Upper lobe of left lung (tissue), 4 donors: ENCODE results near the gene RENBP.

Experiments
- CTCF ChIP-seq, 6 experiments: fragments of 450-650 bp in 4 of 6; fragments of 200-600 bp in 2 of 6; sonication (generic) in 2 of 6; IDR thresholded peaks; one replicate each; pipeline ENCODE4 v1.5.1; 2016 to 2019; ENCODE audit warnings: antibody characterized with exemption in 6 of 6
- EP300 ChIP-seq, 4 donors: sonication (generic); formaldehyde crosslinking; IDR thresholded peaks; one replicate each; pipeline ENCODE4 v1.5.1; 2017; ENCODE audit warnings: antibody characterized with exemption in 4 of 4, control low read depth in 2 of 4
- POLR2AphosphoS5 ChIP-seq, 2 donors: sonication (generic); formaldehyde crosslinking; IDR thresholded peaks; one replicate each; pipeline ENCODE4 v1.5.1; 2017; ENCODE audit warnings: antibody characterized with exemption in 2 of 2

DNA sequence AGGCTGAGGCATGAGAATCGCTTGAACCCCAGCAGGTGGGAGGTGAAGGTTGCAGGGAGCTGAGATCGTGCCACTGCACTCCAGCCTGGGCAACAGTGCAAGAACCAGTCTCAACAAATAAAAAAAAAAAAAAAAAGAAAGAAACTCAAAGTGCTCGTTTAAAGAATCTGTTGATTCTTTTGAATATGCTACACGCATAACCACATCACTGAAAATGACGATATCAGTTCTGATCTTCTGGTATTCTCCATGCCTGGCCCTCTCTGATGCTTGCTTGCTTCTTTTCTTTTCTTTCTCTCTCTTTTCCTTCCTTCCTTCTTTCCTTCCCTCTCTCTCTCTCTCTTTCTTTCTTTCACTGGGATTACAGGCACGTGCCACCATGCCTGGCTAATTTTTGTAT is 32.6 kb downstream of the RENBP start:
- TF ChIP-seq POLR2AphosphoS5 (IDR thresholded peaks at IDR 0.05) (no peak), CTCF (IDR thresholded peaks at IDR 0.05) (no peak), EP300 (IDR thresholded peaks at IDR 0.05) (no peak)
